HUES64 (cell line): ENCODE measurements around the gene CADPS.

Experiments
- H3K27ac ChIP-seq: 2 replicates; pipeline ENCODE4 v1.7.0; 2013; ENCODE audit warnings: low read depth, low read length, inconsistent platforms
- H3K27me3 ChIP-seq: 2 replicates; pipeline ENCODE4 v1.6.1; 2013; ENCODE audit warnings: mild to moderate bottlenecking, low read length; ENCODE audit not compliant: insufficient read depth
- H3K36me3 ChIP-seq: 2 replicates; pipeline ENCODE4 v1.6.1; 2013; ENCODE audit warnings: mild to moderate bottlenecking, low read length; ENCODE audit not compliant: insufficient read depth
- H3K4me1 ChIP-seq: 2 replicates; pipeline ENCODE4 v1.6.1; 2013; ENCODE audit warnings: mild to moderate bottlenecking, low read length, moderate library complexity; ENCODE audit not compliant: insufficient read depth
- H3K4me3 ChIP-seq: 2 replicates; pipeline ENCODE4 v1.5.1; 2013; ENCODE audit warnings: mild to moderate bottlenecking, low read length, moderate library complexity
- H3K9ac ChIP-seq: 2 replicates; pipeline ENCODE4 v1.6.1; 2013; ENCODE audit warnings: mild to moderate bottlenecking, low read depth, low read length
- H3K9me3 ChIP-seq: 2 replicates; pipeline ENCODE4 v1.6.1; 2013; ENCODE audit warnings: low read depth, low read length; ENCODE audit not compliant: insufficient read depth
- WGBS: fragments of 150-250, 120-280 bp; methylation state at CpG from one replicate; pipeline ENCODE4 v1.1.7; 2013; ENCODE audit warnings: missing lambda C conversion rate; 5-methylcytosine and 5-hydroxymethylcytosine counted together

CADPS gene

GRCh38 chr3:62686503-62687294, 188.5 kb downstream of the CADPS start:
- peaks cover 6% of the 10 kb centered on the region; the same call in 1 of the 2 replicates for H3K4me1 ChIP-seq
- no peaks in the 10 kb centered on the region for H3K36me3 ChIP-seq
- H3K9ac ChIP-seq: no peak overlapping the region
- no peak overlapping the region for H3K4me3 ChIP-seq
- H3K27me3 ChIP-seq: no peaks in the 10 kb centered on the region
- no peaks in the 10 kb centered on the region for H3K9me3 ChIP-seq
- H3K27ac ChIP-seq: no peak overlapping the region
- 57% methylated on average over 3 of the region's 4 CpGs for WGBS

- H3K27me3 ChIP-seq: no peaks in the 10 kb centered on the region
- 96% methylated on average over 2 of the region's 2 CpGs for WGBS
- H3K27ac ChIP-seq: no peak overlapping the region
- peaks cover 27% of the 10 kb centered on the region for H3K4me1 ChIP-seq
- H3K4me3 ChIP-seq: no peak overlapping the region
- no peak overlapping the region for H3K9ac ChIP-seq
- H3K9me3 ChIP-seq: no peaks in the 10 kb centered on the region
- no peaks in the 10 kb centered on the region for H3K36me3 ChIP-seq
These were observed 192.4 kb downstream of the CADPS start for GRCh38 chr3:62682826-62683225.

- Histone ChIP-seq H3K36me3 (no peaks in the 10 kb centered on the region), H3K9me3 (no peaks in the 10 kb centered on the region), H3K27me3 (no peaks in the 10 kb centered on the region), H3K4me1 (peaks cover 34% of the 10 kb centered on the region), H3K27ac (no peak overlapping the region), H3K9ac (no peak overlapping the region), H3K4me3 (no peak overlapping the region)
- 91% methylated on average over 3 of the region's 3 CpGs for WGBS
These were observed 195.2 kb downstream of the CADPS start for GRCh38 chr3:62679988-62680387.

- 0 out of 2 replicates have a peak overlapping the region, but pooled peaks have one; percentile 11 for H3K9ac ChIP-seq
- peaks cover 34% of the 10 kb centered on the region for H3K4me1 ChIP-seq
- no peaks in the 10 kb centered on the region for H3K9me3 ChIP-seq
- WGBS: 21% methylated on average over 3 of the region's 3 CpGs
- no peaks in the 10 kb centered on the region for H3K36me3 ChIP-seq
- H3K27me3 ChIP-seq: no peaks in the 10 kb centered on the region
- H3K27ac ChIP-seq: peak overlapping the region; percentile 89
- peak overlapping the region; percentile 13; the same call in 1 of the 2 replicates for H3K4me3 ChIP-seq
These were observed 196.4 kb downstream of the CADPS start for GRCh38 chr3:62678841-62679240.

GRCh38 chr3:62677926-62678325, 197.3 kb downstream of the CADPS start:
- Histone ChIP-seq H3K9me3 (no peaks in the 10 kb centered on the region), H3K4me3 (no peak overlapping the region), H3K36me3 (no peaks in the 10 kb centered on the region), H3K4me1 (peaks cover 34% of the 10 kb centered on the region), H3K9ac (no peak overlapping the region), H3K27me3 (no peaks in the 10 kb centered on the region), H3K27ac (peak overlapping the region; percentile 89; the same call in 1 of the 2 replicates)
- WGBS: no CpG with 5 or more reads among the region's 1 CpG

GRCh38 chr3:62676689-62677271, 198.4 kb downstream of the CADPS start:
- H3K4me1 ChIP-seq: peaks cover 34% of the 10 kb centered on the region
- no peak overlapping the region for H3K27ac ChIP-seq
- 88% methylated on average over 3 of the region's 3 CpGs for whole genome bisulfite sequencing
- no peaks in the 10 kb centered on the region for H3K36me3 ChIP-seq
- no peaks in the 10 kb centered on the region for H3K27me3 ChIP-seq
- H3K9ac ChIP-seq: no peak overlapping the region
- no peak overlapping the region for H3K4me3 ChIP-seq
- no peaks in the 10 kb centered on the region for H3K9me3 ChIP-seq

GRCh38 chr3:62675492-62675891, 199.7 kb downstream of the CADPS start:
- Histone ChIP-seq H3K9ac (no peak overlapping the region), H3K36me3 (no peaks in the 10 kb centered on the region), H3K27ac (no peak overlapping the region), H3K27me3 (no peaks in the 10 kb centered on the region), H3K4me3 (no peak overlapping the region), H3K4me1 (peaks cover 34% of the 10 kb centered on the region), H3K9me3 (no peaks in the 10 kb centered on the region)
- WGBS: 96% methylated on average over 1 of the region's 1 CpG

- Histone ChIP-seq H3K27me3 (no peaks in the 10 kb centered on the region), H3K4me1 (peaks cover 15% of the 10 kb centered on the region), H3K36me3 (no peaks in the 10 kb centered on the region), H3K9ac (no peak overlapping the region), H3K9me3 (no peaks in the 10 kb centered on the region), H3K4me3 (no peak overlapping the region), H3K27ac (no peak overlapping the region)
These were observed 202.3 kb downstream of the CADPS start for GRCh38 chr3:62672988-62673313.

GRCh38 chr3:62672270-62672987, 202.8 kb downstream of the CADPS start:
- Histone ChIP-seq H3K9ac (no peak overlapping the region), H3K9me3 (no peaks in the 10 kb centered on the region), H3K36me3 (no peaks in the 10 kb centered on the region), H3K4me1 (peaks cover 12% of the 10 kb centered on the region), H3K27ac (no peak overlapping the region), H3K4me3 (no peak overlapping the region), H3K27me3 (no peaks in the 10 kb centered on the region)
- 80% methylated on average over 10 of the region's 10 CpGs for WGBS

- no peak overlapping the region for H3K4me3 ChIP-seq
- H3K9me3 ChIP-seq: no peaks in the 10 kb centered on the region
- no peaks in the 10 kb centered on the region for H3K27me3 ChIP-seq
- no peak overlapping the region for H3K27ac ChIP-seq
- H3K36me3 ChIP-seq: no peaks in the 10 kb centered on the region
- H3K4me1 ChIP-seq: peaks cover 3% of the 10 kb centered on the region; the same call in 1 of the 2 replicates
- H3K9ac ChIP-seq: no peak overlapping the region
These were observed 204.9 kb downstream of the CADPS start for GRCh38 chr3:62670351-62670750.

GRCh38 chr3:62669161-62669560, 206.1 kb downstream of the CADPS start:
- Histone ChIP-seq H3K4me1 (peaks cover 3% of the 10 kb centered on the region; the same call in 1 of the 2 replicates), H3K36me3 (no peaks in the 10 kb centered on the region), H3K27ac (no peak overlapping the region), H3K27me3 (no peaks in the 10 kb centered on the region), H3K9ac (no peak overlapping the region), H3K9me3 (no peaks in the 10 kb centered on the region), H3K4me3 (no peak overlapping the region)
- 90% methylated on average over 1 of the region's 1 CpG for WGBS
